Stimulated activated CD4-positive, alpha-beta T cell treated with anti-CD3 and anti-CD28 coated beads, Interleukin-4, amount 100 ng/mL, for 48 hours (primary cell): ENCODE measurements around the gene BTBD10.

Experiments
- DNase-seq, 2 donors: peaks; one replicate each; pipeline ENCODE4 v3.0.0-alpha.2; 2020; ENCODE audit warnings: low read depth in 2 of 2

Gene BTBD10

GRCh38 chr11:13338427-13339069 is 124.5 kb downstream of the BTBD10 start:
- no peak for DNase-seq

GRCh38 chr11:13338019-13338426 is 125.0 kb downstream of the BTBD10 start:
- DNase-seq = no peak
